ENCODE data around the gene ABHD14A.

The ABHD14A gene

DNA sequence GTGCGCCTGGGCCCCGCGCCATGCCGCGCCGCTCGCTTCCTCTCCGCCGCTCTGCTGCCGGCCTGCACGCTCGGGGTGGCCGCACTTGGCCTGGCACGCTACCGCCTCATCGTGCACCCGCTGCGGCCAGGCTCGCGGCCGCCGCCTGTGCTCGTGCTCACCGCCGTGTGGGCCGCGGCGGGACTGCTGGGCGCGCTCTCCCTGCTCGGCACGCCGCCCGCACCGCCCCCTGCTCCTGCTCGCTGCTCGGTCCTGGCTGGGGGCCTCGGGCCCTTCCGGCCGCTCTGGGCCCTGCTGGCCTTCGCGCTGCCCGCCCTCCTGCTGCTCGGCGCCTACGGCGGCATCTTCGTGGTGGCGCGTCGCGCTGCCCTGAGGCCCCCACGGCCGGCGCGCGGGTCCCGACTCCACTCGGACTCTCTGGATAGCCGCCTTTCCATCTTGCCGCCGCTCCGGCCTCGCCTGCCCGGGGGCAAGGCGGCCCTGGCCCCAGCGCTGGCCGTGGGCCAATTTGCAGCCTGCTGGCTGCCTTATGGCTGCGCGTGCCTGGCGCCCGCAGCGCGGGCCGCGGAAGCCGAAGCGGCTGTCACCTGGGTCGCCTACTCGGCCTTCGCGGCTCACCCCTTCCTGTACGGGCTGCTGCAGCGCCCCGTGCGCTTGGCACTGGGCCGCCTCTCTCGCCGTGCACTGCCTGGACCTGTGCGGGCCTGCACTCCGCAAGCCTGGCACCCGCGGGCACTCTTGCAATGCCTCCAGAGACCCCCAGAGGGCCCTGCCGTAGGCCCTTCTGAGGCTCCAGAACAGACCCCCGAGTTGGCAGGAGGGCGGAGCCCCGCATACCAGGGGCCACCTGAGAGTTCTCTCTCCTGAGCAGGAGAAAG, 18.7 kb upstream of the ABHD14A start:
- Histone ChIP-seq H3K9me3 (ENCODE audit: insufficient read depth, low read length) (no peaks in the 10 kb centered on the region), H3K4me1 (ENCODE audit: insufficient read depth, insufficient read length) (peaks cover 12% of the 10 kb centered on the region), H3K27me3 (ENCODE audit: insufficient read depth, insufficient read length) (peaks cover 29% of the 10 kb centered on the region), H3K9ac (ENCODE audit: insufficient read length, low read depth) (peak overlapping the region; percentile 82), H3K36me3 (ENCODE audit: insufficient read depth, insufficient read length, low read length) (peaks cover 41% of the 10 kb centered on the region), H3K4me3 (ENCODE audit: insufficient read length, low read depth) (peak overlapping the region; percentile 58)
- no peak for DNase-seq (ENCODE audit: low read depth, low spot score)
- no peak for TF ChIP-seq ZNF274 (IDR thresholded peaks at IDR 0.05; ENCODE audit: low read depth, low read length)
- TF ChIP-seq SUZ12 (IDR thresholded peaks at IDR 0.05; ENCODE audit: extremely low read depth, insufficient read depth, insufficient read length), result no peak
- peak; percentile 10 for TF ChIP-seq YY1 (IDR thresholded peaks at IDR 0.05; ENCODE audit: insufficient read depth, insufficient read length)

DNA sequence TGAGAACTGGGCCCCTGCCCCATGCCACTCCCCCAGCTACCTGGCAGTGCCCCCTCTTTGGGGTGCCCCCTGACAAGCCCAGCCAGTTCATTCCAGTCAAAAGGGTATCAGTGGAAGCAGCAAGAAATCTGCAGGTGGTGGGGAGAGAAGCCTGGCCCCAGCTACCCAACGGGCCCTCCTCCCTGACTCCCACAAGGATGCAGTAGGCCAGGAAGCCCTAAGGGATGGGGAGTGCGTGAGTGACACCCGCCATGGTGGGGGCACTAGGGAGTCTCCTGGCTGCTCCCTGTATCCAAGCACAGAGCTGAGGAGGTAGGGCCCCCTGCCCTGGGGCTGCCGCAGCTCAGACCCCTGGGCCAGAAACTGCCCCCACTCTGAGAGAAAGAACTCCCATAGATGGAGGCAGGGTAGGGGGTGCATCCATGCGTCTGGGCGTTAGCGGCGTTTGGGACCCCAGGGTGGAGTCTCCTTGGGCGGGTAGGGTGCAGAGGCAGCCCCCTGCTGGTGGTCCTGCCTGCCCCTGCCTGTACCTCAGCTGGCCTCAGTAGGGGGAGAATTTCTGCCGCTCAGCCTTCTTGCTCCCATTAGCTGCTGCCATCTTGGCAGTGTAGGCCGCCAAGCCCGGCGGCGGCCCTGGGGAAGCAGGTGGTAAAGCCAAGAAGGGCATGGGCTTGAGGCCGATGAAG, 17.2 kb upstream of the ABHD14A start:
- Histone ChIP-seq H3K9ac (ENCODE audit: insufficient read length, low read depth) (no peak overlapping the region), H3K27me3 (ENCODE audit: insufficient read depth, insufficient read length) (peaks cover 26% of the 10 kb centered on the region), H3K36me3 (ENCODE audit: insufficient read depth, insufficient read length, low read length) (peaks cover 55% of the 10 kb centered on the region), H3K9me3 (ENCODE audit: insufficient read depth, low read length) (no peaks in the 10 kb centered on the region), H3K4me3 (ENCODE audit: insufficient read length, low read depth) (no peak overlapping the region), H3K4me1 (ENCODE audit: insufficient read depth, insufficient read length) (peaks cover 14% of the 10 kb centered on the region)
- TF ChIP-seq ZNF274 (IDR thresholded peaks at IDR 0.05; ENCODE audit: low read depth, low read length) (no peak), SUZ12 (IDR thresholded peaks at IDR 0.05; ENCODE audit: extremely low read depth, insufficient read depth, insufficient read length) (no peak), YY1 (IDR thresholded peaks at IDR 0.05; ENCODE audit: insufficient read depth, insufficient read length) (no peak)
- no peak for DNase-seq (ENCODE audit: low read depth, low spot score)

DNA sequence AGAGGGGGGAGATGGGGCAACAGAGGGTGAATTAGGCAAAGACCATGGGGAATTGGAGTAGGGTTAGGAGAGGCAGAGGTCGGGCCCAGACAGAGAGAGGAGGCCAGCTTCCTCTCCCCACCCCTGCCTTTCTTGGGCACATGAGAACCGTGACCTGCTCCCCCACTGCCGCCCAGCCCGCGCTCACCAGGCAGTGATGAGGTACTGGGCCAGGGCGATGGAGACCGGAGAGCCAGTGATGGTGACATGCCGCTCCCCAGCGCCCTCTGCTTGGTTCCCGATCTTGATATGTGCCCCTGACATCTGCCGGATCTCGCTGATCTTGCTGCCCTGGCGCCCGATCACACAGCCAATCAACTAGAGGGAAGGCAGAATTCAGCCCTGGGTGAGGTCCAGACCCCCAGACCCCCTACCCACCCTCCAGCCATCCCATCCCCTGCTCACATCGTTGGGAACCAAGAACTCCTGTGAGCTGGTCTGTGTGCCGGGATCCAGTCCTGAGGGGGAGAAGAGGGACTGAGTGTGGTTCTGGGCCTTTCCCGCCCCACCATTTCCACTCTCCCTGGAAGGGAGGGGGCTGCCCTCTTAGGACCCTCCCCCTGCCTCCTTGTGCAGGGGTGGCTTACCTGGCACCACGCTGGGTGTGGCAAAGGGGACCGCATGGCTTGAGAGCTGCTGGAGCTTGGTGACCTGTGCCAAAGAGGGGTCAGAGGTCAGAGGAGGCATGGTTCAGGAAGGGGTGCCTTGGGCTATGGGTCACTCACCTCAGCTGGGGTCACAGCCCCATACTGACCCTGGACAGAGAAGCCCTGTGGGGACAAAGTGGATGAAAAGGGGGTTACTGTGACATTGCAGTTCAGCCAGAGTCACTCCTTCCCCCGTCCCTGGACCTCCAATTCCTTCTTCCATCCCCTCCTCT, 16.0 kb upstream of the ABHD14A start:
- no peak overlapping the region for H3K9ac ChIP-seq (ENCODE audit: insufficient read length, low read depth)
- H3K36me3 ChIP-seq (ENCODE audit: insufficient read depth, insufficient read length, low read length), result peaks cover 63% of the 10 kb centered on the region

DNA sequence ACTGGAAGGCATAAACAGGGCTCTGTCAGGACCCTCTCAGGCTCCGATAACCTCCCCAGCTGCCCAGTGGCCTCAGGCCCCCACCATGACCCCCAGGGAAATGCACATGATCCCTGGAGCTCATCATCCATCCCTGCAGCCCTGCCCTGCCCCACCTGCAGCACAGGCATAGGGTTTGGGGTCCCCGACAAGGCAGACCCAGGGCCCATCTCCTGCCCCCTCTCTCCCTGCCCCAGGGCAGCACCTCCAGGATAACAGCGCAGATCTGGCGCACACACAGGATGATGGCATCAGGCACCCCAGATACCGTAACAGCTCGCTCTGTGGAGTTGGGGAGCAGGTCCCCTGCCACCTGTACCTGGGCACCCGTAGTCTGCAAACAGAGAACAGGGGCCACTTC, 15.2 kb upstream of the ABHD14A start:
- H3K4me1 ChIP-seq (ENCODE audit: insufficient read depth, insufficient read length), result peaks cover 24% of the 10 kb centered on the region
- DNase-seq (ENCODE audit: low read depth, low spot score), result no peak
- no peak overlapping the region for H3K9ac ChIP-seq (ENCODE audit: insufficient read length, low read depth)
- H3K36me3 ChIP-seq (ENCODE audit: insufficient read depth, insufficient read length, low read length), result peaks cover 63% of the 10 kb centered on the region
- TF ChIP-seq ZNF274 (IDR thresholded peaks at IDR 0.05; ENCODE audit: low read depth, low read length) (no peak), YY1 (IDR thresholded peaks at IDR 0.05; ENCODE audit: insufficient read depth, insufficient read length) (no peak), SUZ12 (IDR thresholded peaks at IDR 0.05; ENCODE audit: extremely low read depth, insufficient read depth, insufficient read length) (no peak)
- no peak overlapping the region for H3K4me3 ChIP-seq (ENCODE audit: insufficient read length, low read depth)
- no peaks in the 10 kb centered on the region for H3K9me3 ChIP-seq (ENCODE audit: insufficient read depth, low read length)
- H3K27me3 ChIP-seq (ENCODE audit: insufficient read depth, insufficient read length), result peaks cover 10% of the 10 kb centered on the region

More for the DNA sequence above, 16.0 kb upstream of the ABHD14A start:
- no peak overlapping the region for H3K4me3 ChIP-seq (ENCODE audit: insufficient read length, low read depth)
- DNase-seq (ENCODE audit: low read depth, low spot score), result no peak
- peaks cover 18% of the 10 kb centered on the region for H3K27me3 ChIP-seq (ENCODE audit: insufficient read depth, insufficient read length)
- H3K4me1 ChIP-seq (ENCODE audit: insufficient read depth, insufficient read length), result peaks cover 19% of the 10 kb centered on the region
- TF ChIP-seq ZNF274 (IDR thresholded peaks at IDR 0.05; ENCODE audit: low read depth, low read length) (no peak), SUZ12 (IDR thresholded peaks at IDR 0.05; ENCODE audit: extremely low read depth, insufficient read depth, insufficient read length) (no peak), YY1 (IDR thresholded peaks at IDR 0.05; ENCODE audit: insufficient read depth, insufficient read length) (no peak)
- no peaks in the 10 kb centered on the region for H3K9me3 ChIP-seq (ENCODE audit: insufficient read depth, low read length)

DNA sequence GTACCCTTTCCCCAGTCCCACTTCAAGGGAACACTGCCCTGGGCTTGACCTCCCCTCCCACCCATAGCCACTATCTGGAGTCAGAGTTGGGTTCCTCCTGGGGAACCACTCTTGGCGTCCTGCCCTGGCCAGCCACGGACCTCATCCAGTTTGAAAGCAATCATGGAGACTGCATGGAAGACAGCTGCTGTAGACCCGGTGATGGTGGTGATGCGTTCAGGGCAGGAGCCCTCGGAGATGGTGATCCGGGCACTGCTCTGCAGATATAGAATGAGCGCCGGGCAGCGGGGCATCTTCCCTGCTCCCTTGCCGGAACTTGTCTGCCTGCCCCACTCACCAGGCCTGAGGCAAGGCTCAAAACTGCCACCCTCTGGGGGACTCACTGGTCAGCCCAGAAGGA, 14.5 kb upstream of the ABHD14A start:
- DNase-seq (ENCODE audit: low read depth, low spot score), result no peak
- H3K4me1 ChIP-seq (ENCODE audit: insufficient read depth, insufficient read length), result peaks cover 27% of the 10 kb centered on the region

DNA sequence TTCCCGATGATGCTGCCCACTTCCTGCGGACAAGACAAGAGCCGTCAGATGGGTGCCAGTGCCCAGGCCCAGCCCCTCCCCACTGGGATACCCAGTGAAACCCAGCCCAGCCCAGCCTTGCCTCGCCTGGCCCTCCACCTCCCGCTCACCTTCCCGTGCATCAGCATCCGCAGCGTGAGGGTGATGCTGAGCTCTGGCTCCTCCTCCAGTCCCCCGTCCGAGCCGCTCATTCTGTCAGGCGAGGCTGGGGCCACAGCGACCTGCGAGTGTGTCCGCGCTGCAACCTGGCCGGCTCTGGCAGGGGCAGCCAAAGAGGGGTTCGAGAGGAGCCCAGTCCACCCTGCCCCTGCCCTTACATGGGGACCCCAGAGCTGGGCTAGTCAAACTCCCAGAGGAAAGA, 13.9 kb upstream of the ABHD14A start:
- Histone ChIP-seq H3K36me3 (ENCODE audit: insufficient read depth, insufficient read length, low read length) (peaks cover 64% of the 10 kb centered on the region), H3K27me3 (ENCODE audit: insufficient read depth, insufficient read length) (no peaks in the 10 kb centered on the region), H3K4me1 (ENCODE audit: insufficient read depth, insufficient read length) (peaks cover 30% of the 10 kb centered on the region), H3K9me3 (ENCODE audit: insufficient read depth, low read length) (no peaks in the 10 kb centered on the region), H3K9ac (ENCODE audit: insufficient read length, low read depth) (no peak overlapping the region), H3K4me3 (ENCODE audit: insufficient read length, low read depth) (no peak overlapping the region)
- no peak for TF ChIP-seq SUZ12 (IDR thresholded peaks at IDR 0.05; ENCODE audit: extremely low read depth, insufficient read depth, insufficient read length)
- no peak for TF ChIP-seq ZNF274 (IDR thresholded peaks at IDR 0.05; ENCODE audit: low read depth, low read length)
- no peak for TF ChIP-seq YY1 (IDR thresholded peaks at IDR 0.05; ENCODE audit: insufficient read depth, insufficient read length)
- no peak for DNase-seq (ENCODE audit: low read depth, low spot score)

More for the DNA sequence above, 14.5 kb upstream of the ABHD14A start:
- TF ChIP-seq YY1 (IDR thresholded peaks at IDR 0.05; ENCODE audit: insufficient read depth, insufficient read length), result no peak
- no peak for TF ChIP-seq ZNF274 (IDR thresholded peaks at IDR 0.05; ENCODE audit: low read depth, low read length)
- no peak for TF ChIP-seq SUZ12 (IDR thresholded peaks at IDR 0.05; ENCODE audit: extremely low read depth, insufficient read depth, insufficient read length)
- Histone ChIP-seq H3K4me3 (ENCODE audit: insufficient read length, low read depth) (no peak overlapping the region), H3K9me3 (ENCODE audit: insufficient read depth, low read length) (no peaks in the 10 kb centered on the region), H3K36me3 (ENCODE audit: insufficient read depth, insufficient read length, low read length) (peaks cover 63% of the 10 kb centered on the region), H3K27me3 (ENCODE audit: insufficient read depth, insufficient read length) (peaks cover 3% of the 10 kb centered on the region), H3K9ac (ENCODE audit: insufficient read length, low read depth) (peak overlapping the region; percentile 18)

Measured in NT2/D1 (cell line).